GM12873 (cell line): ENCODE data around the gene CINP.

ENCODE experiments used
- TF ChIP-seq, protein P1 (sequence below): IDR thresholded peaks from 2 replicates; pipeline ENCODE4 v1.5.1; 2012; ENCODE audit warnings: low read depth, mild to moderate bottlenecking, moderate library complexity, low read length, control low read depth; ENCODE audit not compliant: insufficient read depth; ENCODE audit errors: missing control alignments

CINP gene

DNA sequence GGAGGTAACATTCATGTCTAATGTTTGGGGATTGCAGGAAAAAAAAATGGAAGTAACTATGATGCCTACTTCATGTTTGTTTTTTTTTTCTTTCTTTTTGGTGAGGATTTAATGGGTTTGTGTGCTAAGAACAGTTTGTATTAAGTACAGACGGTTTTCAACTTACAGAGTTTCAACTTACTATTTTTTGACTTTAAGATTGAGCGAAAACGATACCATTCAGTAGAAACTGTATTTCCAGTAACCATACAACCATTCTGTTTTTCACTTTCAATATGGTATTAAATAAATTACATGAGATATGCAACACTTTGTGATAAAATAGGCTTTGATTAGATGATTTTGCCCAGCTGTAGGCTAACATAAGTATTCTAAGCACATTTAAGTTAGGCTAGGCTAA lies 10.4 kb upstream of the CINP start:
- TF ChIP-seq, protein P1, sequence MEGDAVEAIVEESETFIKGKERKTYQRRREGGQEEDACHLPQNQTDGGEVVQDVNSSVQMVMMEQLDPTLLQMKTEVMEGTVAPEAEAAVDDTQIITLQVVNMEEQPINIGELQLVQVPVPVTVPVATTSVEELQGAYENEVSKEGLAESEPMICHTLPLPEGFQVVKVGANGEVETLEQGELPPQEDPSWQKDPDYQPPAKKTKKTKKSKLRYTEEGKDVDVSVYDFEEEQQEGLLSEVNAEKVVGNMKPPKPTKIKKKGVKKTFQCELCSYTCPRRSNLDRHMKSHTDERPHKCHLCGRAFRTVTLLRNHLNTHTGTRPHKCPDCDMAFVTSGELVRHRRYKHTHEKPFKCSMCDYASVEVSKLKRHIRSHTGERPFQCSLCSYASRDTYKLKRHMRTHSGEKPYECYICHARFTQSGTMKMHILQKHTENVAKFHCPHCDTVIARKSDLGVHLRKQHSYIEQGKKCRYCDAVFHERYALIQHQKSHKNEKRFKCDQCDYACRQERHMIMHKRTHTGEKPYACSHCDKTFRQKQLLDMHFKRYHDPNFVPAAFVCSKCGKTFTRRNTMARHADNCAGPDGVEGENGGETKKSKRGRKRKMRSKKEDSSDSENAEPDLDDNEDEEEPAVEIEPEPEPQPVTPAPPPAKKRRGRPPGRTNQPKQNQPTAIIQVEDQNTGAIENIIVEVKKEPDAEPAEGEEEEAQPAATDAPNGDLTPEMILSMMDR, result no peak

DNA sequence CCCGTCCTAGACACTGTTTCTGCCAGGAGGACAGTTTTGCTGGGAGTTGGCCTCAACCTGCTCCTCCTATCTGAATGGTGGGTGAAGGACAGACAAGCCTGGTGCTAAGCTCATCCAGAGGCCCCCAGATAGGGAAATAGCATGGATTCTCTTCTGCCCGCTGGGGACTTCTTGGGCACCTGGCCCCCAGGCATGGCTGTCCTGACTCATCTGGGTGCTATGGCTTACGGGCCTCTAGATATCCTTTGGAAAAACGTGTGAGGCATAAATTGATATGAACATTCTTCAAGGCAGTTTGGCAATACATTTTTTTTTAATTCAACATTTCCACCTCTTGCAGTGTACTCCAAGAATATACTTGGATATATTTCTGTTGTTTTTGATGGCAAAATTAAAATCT lies 8.7 kb upstream of the CINP start:
- TF ChIP-seq, protein P1, result no peak

DNA sequence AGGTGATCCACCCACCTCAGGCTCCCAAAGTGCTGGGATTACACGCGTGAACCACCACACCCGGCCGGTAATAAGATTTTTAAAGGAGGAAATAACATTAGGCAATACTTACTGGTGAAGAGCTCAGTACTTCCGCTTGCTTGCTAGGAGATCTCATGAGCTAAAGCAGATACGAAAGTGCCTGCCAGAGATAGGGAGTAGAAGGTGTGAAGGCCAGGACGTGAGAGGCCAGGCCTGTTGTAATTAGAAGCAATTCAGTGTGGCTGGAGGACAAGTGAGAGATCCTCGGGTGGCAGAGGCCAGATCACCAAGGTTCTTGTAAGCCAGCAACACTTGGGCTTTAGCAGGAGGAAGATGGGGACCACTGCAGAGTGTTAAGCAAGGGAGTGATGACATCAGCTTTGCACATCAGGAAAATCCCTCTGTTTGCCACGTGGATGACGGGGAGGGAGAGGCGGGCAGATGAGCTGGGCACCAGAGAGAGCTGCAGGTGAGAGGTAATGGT lies 7.7 kb upstream of the CINP start:
- TF ChIP-seq, protein P1, result no peak

DNA sequence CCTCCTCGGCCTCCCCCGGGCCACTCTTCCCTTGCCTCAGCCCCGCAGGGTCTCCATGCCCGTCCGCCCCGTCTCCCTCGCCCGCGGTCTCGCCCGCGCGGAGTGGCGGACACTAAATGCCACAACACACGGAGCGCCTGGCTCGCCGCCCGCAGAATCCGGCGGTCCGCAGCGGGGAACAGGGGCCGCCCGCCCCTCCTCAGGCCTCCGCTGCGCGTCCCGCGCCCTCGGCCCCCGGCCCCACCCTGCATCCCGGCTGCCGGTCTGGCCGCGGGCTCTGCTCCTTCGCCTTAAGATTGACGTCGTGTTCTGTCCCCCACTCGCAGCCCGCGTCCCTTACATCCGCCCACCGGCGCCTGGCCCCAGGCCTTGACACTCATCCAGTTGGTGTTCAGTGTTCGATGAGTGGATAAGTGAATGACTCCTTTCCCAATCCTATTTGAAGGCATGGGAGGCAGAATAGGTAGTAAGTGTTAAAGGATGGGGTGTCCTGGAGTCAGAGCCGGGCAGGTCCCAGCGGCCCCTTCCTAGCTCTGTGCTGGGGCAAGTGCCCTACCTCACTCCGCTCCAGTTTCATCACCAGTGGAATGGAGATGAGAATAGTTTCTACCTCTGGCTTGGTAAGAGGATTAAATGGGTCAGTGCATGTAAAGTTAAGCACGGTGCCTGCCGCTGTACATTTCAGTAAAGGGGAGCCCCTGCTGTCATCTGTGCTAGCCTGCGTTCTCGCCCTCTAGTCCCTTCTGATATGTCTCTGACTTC lies 673 bp upstream of the CINP start:
- TF ChIP-seq, protein P1, result no peak

DNA sequence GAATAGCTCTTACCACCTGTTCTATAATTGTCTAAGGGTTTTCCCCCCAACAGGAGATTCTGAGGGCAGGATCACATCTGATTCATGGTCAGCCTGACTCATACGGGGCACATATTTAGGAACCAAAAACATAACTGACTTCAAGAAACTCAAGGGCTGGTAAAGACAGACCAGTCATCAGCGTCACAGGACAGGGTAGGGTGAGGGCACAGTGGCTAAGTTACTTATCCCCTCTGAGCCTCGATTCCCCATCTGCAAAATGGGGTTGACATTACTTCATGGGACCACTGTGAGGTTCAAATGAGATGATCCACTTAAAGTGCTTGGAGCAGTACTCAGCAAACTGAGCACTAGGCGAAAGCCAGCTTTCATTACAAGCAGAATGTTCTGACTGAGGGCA lies 606 bp downstream of the CINP start:
- TF ChIP-seq, protein P1, result no peak

DNA sequence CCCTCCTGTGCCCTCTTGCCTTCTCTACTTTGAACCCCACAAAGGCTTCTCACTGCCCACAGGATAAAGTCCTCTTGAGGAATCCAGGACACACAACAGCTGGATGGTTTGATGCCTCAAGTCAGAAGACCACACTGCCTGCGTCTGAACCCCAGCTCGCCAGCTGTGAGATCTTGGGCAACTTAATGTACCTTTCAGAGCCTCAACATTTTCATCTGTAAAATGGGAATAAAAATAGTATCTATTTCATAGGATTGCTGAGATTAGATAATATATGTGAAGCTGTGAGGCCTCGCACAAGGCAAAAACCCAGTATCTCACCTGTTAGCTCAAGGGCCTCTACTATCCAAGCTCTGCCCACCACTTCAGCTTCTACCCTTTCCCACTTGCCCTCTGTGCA lies 2.3 kb downstream of the CINP start:
- TF ChIP-seq, protein P1, result no peak

DNA sequence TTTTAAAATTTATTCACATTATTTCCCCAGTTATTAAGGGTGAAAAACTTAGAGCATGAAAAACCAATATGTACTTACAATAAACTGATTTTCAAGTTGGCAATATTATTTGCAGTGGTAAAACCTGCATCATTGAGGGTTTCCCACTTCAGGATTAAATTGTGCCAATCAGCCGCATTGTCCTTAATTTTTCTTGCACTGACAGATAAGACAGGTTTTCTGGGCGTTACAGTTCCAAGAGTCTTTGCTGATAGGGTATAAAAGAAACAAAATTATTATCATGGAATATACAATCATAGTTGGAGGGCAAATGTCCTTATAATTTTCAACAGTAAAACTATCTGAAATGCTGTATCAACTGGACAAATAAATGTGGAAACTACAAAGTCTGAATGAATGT lies 3.3 kb downstream of the CINP start:
- TF ChIP-seq, protein P1, result no peak
